K562 (cell line): ENCODE data around the gene NUDT22. TPM values are rescaled to one million over a fixed set of nuclear protein-coding genes. Genes with fewer than 3 reads are reported as not detected.

Source experiments
- CHD2 ChIP-seq: IDR thresholded peaks from 2 replicates; pipeline ENCODE4 v1.6.1; 2011; ENCODE audit warnings: low read depth, low read length
- CTBP1 ChIP-seq: fragments of 450-650 bp; IDR thresholded peaks from 2 replicates; pipeline ENCODE4 v1.6.1; 2016; ENCODE audit warnings: borderline replicate concordance
- ETV5 ChIP-seq: sonication (generic); formaldehyde crosslinking; IDR thresholded peaks from 2 replicates; pipeline ENCODE4 v1.4.0; 2020; ENCODE audit warnings: low read depth, mild to moderate bottlenecking, missing genetic modification reagents
- FIP1L1 ChIP-seq: fragments of 200-400 bp; formaldehyde crosslinking; IDR thresholded peaks from 2 replicates; pipeline ENCODE4 v1.6.1; 2018; ENCODE audit warnings: mild to moderate bottlenecking, low read depth, low read length; ENCODE audit not compliant: poor library complexity, severe bottlenecking
- MCM7 ChIP-seq, 2 experiments: fragments of 450-650 bp; IDR thresholded peaks; 2 replicates each; pipeline ENCODE4 v1.6.1; 2016 to 2018
- MTA2 ChIP-seq: fragments of 450-650 bp; IDR thresholded peaks from 2 replicates; pipeline ENCODE4 v1.6.1; 2016; ENCODE audit warnings: low read depth
- NCOA4 ChIP-seq: fragments of 450-650 bp; IDR thresholded peaks from 2 replicates; pipeline ENCODE4 v1.6.1; 2018; ENCODE audit warnings: mild to moderate bottlenecking; ENCODE audit not compliant: partially characterized antibody
- NR2F6 ChIP-seq: fragments of 450-650 bp; formaldehyde crosslinking; IDR thresholded peaks from 2 replicates; pipeline ENCODE4 v1.4.0; 2020; ENCODE audit warnings: mild to moderate bottlenecking
- SP1 ChIP-seq: sonication (generic); formaldehyde crosslinking; IDR thresholded peaks from 2 replicates; pipeline ENCODE4 v1.8.1; 2022; ENCODE audit warnings: mild to moderate bottlenecking, missing genetic modification reagents
- YY1 ChIP-seq, 3 experiments: IDR thresholded peaks; 2 replicates each; pipeline ENCODE4 v1.6.1; 2011; ENCODE audit warnings: low read length in 2 of 3, mild to moderate bottlenecking in 2 of 3, moderate library complexity in 2 of 3, borderline replicate concordance in 1 of 3, control low read depth in 1 of 3, low read depth in 1 of 3; ENCODE audit not compliant: insufficient read depth in 3 of 3, insufficient replicate concordance in 2 of 3, control insufficient read depth in 1 of 3, insufficient read length in 1 of 3; ENCODE audit errors: extremely low read depth in 1 of 3
- ZFX ChIP-seq: sonication (generic); formaldehyde crosslinking; IDR thresholded peaks from 2 replicates; pipeline ENCODE4 v1.8.0; 2022; ENCODE audit warnings: mild to moderate bottlenecking, missing genetic modification reagents, moderate library complexity
- ZNF239 ChIP-seq: fragments of 250-450 bp; sonication (Bioruptor Pico); IDR thresholded peaks from 2 replicates; pipeline ENCODE4 v1.4.0; 2020; ENCODE audit warnings: mild to moderate bottlenecking
- ZNF324 ChIP-seq: fragments of 250-450 bp; sonication (Bioruptor Pico); IDR thresholded peaks from 2 replicates; pipeline ENCODE4 v1.4.0; 2020; ENCODE audit warnings: mild to moderate bottlenecking
- ZNF77 ChIP-seq: fragments of 250-450 bp; sonication (Bioruptor Pico); IDR thresholded peaks from 2 replicates; pipeline ENCODE4 v1.5.0; 2020
- polyA plus RNA-seq, 8 experiments: library from polyadenylated mRNA; depleted of rRNA in 4 of 8; stranded (reverse) in 5 of 8; unstranded in 3 of 8; fragments of >200 nt; fragmentation: Nextera tagmentation in 2 of 8; fragmentation: Illumina TruSeq in 1 of 8; extraction: Ambion mirVana in 2 of 8; extraction: Trizol in 1 of 8; gene quantifications; 2 replicates each; pipeline versions ENCODE4 v1.2.1 to v1.2.3, GENCODE V29; 2011 to 2014; ENCODE audit warnings: inconsistent platforms in 1 of 8, missing spikeins in 1 of 8
- total RNA-seq, 7 experiments: library from RNA; depleted of rRNA in 6 of 7; stranded (reverse); fragments of >200 nt in 6 of 7; fragmentation: Illumina TruSeq in 2 of 7; extraction: Trizol in 2 of 7; gene quantifications; 2 replicates each; pipeline versions ENCODE4 v1.2.1 to v1.2.3, GENCODE V29; 2011 to 2021; ENCODE audit warnings: low replicate concordance in 1 of 7
- TF ChIP-seq, protein P1 (sequence below): sonication (generic); formaldehyde crosslinking; IDR thresholded peaks from 2 replicates; pipeline ENCODE4 v1.8.0; 2022; ENCODE audit warnings: mild to moderate bottlenecking, low read depth, missing genetic modification reagents
- TF ChIP-seq, protein P2 (sequence below), 2 experiments: fragments of 450-650 bp; conservative IDR thresholded peaks; 2 replicates each; pipeline ENCODE4 v1.6.1; 2017; ENCODE audit warnings: mild to moderate bottlenecking in 2 of 2, moderate library complexity in 2 of 2
- TF ChIP-seq, protein P3 (sequence below): fragments of 450-650 bp; IDR thresholded peaks from 2 replicates; pipeline ENCODE4 v1.6.1; 2017; ENCODE audit warnings: antibody characterized with exemption, mild to moderate bottlenecking
- TF ChIP-seq, protein P4 (sequence below): fragments of 250-450 bp; sonication (Bioruptor Pico); IDR thresholded peaks from 2 replicates; pipeline ENCODE4 v1.4.0; 2020; ENCODE audit warnings: borderline replicate concordance
- TF ChIP-seq, protein P5 (sequence below): sonication (generic); formaldehyde crosslinking; IDR thresholded peaks from 2 replicates; pipeline ENCODE4 v1.9.0; 2022; ENCODE audit warnings: mild to moderate bottlenecking, missing genetic modification reagents

Gene NUDT22
- total and polyA plus RNA-seq, 9 of the 15 experiments (the other 6 are each of a cell fraction or from before 2014, with no cell fraction given), result 6.3 to 92.6 (median 37.4) TPM

DNA sequence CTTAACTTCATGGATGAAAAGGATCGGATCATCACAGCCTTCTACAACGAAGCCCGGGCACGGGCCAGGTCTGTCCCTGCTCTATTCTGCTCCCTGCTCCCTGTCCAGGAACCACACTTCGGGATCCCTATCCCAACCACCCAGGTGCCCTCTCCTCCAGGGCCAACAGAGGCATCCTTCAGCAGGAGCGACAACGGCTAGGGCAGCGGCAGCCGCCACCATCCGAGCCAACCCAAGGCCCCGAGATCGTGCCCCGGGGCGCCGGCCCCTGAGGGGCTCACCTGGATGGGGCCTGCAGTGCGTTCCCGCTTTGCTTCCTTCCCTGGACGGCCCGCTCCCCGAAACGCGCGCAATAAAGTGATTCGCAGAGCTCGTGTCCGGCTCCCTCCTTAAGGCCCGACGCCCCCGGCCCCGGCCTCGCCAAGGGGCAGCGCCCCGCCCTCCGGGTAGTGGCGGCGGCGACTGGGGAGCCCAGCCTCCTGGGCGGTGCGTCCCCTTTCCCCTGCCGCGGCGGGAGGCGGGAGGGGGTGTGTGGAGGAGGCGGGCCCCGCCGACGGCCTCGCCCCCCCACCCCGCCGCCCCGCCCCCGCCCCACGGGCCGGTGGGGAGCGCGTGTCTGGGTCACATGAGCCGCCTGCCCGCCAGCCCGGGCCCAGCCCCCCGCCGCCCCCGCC lies 8.0 kb downstream of the NUDT22 start, which contains the start of gene VEGFB (continued):
- TF ChIP-seq, protein P1, sequence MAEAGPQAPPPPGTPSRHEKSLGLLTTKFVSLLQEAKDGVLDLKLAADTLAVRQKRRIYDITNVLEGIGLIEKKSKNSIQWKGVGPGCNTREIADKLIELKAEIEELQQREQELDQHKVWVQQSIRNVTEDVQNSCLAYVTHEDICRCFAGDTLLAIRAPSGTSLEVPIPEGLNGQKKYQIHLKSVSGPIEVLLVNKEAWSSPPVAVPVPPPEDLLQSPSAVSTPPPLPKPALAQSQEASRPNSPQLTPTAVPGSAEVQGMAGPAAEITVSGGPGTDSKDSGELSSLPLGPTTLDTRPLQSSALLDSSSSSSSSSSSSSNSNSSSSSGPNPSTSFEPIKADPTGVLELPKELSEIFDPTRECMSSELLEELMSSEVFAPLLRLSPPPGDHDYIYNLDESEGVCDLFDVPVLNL (CRISPR knock-in tag), result peak; percentile 28; the same call in 1 of the 2 replicates
- TF ChIP-seq, protein P2, sequence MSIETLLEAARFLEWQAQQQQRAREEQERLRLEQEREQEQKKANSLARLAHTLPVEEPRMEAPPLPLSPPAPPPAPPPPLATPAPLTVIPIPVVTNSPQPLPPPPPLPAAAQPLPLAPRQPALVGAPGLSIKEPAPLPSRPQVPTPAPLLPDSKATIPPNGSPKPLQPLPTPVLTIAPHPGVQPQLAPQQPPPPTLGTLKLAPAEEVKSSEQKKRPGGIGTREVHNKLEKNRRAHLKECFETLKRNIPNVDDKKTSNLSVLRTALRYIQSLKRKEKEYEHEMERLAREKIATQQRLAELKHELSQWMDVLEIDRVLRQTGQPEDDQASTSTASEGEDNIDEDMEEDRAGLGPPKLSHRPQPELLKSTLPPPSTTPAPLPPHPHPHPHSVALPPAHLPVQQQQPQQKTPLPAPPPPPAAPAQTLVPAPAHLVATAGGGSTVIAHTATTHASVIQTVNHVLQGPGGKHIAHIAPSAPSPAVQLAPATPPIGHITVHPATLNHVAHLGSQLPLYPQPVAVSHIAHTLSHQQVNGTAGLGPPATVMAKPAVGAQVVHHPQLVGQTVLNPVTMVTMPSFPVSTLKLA (conservative IDR thresholded peaks at IDR 0.05), result 0 out of 4 replicates have a peak, but pooled peaks of 1 of the 2 experiments have one; percentile 27
- TF ChIP-seq CTBP1 (peak; percentile 26; the same call in 1 of the 2 replicates), ZNF239 (CRISPR knock-in tag) (no peak), FIP1L1 (peak; percentile 39), ZNF77 (CRISPR knock-in tag) (no peak), CHD2 (no peak), MCM7 (IDR thresholded peaks at IDR 0.05) (no peak), ZFX (CRISPR knock-in tag) (peak; percentile 76), ETV5 (CRISPR knock-in tag) (no peak), YY1 (IDR thresholded peaks at IDR 0.05; ENCODE audit: borderline replicate concordance in 1 of 3, control insufficient read depth in 1 of 3, extremely low read depth in 1 of 3, insufficient read depth in 3 of 3, insufficient read length in 1 of 3, insufficient replicate concordance in 2 of 3, low read depth in 1 of 3, low read length in 2 of 3) (peak in 1 of 3 experiments; percentile 15), SP1 (CRISPR knock-in tag) (peak; percentile 67), MTA2 (no peak), NCOA4 (no peak), ZNF324 (CRISPR knock-in tag) (no peak), NR2F6 (no peak)
- TF ChIP-seq, protein P3, sequence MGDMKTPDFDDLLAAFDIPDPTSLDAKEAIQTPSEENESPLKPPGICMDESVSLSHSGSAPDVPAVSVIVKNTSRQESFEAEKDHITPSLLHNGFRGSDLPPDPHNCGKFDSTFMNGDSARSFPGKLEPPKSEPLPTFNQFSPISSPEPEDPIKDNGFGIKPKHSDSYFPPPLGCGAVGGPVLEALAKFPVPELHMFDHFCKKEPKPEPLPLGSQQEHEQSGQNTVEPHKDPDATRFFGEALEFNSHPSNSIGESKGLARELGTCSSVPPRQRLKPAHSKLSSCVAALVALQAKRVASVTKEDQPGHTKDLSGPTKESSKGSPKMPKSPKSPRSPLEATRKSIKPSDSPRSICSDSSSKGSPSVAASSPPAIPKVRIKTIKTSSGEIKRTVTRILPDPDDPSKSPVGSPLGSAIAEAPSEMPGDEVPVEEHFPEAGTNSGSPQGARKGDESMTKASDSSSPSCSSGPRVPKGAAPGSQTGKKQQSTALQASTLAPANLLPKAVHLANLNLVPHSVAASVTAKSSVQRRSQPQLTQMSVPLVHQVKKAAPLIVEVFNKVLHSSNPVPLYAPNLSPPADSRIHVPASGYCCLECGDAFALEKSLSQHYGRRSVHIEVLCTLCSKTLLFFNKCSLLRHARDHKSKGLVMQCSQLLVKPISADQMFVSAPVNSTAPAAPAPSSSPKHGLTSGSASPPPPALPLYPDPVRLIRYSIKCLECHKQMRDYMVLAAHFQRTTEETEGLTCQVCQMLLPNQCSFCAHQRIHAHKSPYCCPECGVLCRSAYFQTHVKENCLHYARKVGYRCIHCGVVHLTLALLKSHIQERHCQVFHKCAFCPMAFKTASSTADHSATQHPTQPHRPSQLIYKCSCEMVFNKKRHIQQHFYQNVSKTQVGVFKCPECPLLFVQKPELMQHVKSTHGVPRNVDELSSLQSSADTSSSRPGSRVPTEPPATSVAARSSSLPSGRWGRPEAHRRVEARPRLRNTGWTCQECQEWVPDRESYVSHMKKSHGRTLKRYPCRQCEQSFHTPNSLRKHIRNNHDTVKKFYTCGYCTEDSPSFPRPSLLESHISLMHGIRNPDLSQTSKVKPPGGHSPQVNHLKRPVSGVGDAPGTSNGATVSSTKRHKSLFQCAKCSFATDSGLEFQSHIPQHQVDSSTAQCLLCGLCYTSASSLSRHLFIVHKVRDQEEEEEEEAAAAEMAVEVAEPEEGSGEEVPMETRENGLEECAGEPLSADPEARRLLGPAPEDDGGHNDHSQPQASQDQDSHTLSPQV, result 0 out of 2 replicates have a peak, but pooled peaks have one; percentile 24
- TF ChIP-seq, protein P4, sequence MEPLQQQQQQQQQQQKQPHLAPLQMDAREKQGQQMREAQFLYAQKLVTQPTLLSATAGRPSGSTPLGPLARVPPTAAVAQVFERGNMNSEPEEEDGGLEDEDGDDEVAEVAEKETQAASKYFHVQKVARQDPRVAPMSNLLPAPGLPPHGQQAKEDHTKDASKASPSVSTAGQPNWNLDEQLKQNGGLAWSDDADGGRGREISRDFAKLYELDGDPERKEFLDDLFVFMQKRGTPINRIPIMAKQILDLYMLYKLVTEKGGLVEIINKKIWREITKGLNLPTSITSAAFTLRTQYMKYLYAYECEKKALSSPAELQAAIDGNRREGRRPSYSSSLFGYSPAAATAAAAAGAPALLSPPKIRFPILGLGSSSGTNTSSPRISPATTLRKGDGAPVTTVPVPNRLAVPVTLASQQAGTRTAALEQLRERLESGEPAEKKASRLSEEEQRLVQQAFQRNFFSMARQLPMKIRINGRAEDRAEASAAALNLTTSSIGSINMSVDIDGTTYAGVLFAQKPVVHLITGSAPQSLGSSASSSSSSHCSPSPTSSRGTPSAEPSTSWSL (CRISPR knock-in tag), result no peak
- TF ChIP-seq, protein P5, sequence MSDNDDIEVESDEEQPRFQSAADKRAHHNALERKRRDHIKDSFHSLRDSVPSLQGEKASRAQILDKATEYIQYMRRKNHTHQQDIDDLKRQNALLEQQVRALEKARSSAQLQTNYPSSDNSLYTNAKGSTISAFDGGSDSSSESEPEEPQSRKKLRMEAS (CRISPR knock-in tag), result peak; percentile 46; the same call in 1 of the 2 replicates
